A172 (cell line): ENCODE data around the gene KATNAL2. TPM values are rescaled to one million over a fixed set of nuclear protein-coding genes. Genes with fewer than 3 reads are reported as not detected.
A peak's percentile ranks its signal among the peaks of the same experiment; 100 is the strongest.

Source experiments
- DNase-seq: peaks from one replicate; pipeline ENCODE4 v3.0.0-alpha.2; 2015; ENCODE audit warnings: low spot score
- total RNA-seq: library from RNA; depleted of rRNA; stranded (reverse); fragments of >200 nt; shearing (Covaris generic); gene quantifications from 2 replicates; pipeline ENCODE4 v1.2.3, GENCODE V29; 2014; rRNA removed

KATNAL2 gene
- total RNA-seq, 1 experiment from 2014 or later, result 3.7 TPM

- peak; percentile 22 for DNase-seq
Measured at GRCh38 chr18:47110492-47111274, 193.3 kb downstream of the KATNAL2 start.

DNA sequence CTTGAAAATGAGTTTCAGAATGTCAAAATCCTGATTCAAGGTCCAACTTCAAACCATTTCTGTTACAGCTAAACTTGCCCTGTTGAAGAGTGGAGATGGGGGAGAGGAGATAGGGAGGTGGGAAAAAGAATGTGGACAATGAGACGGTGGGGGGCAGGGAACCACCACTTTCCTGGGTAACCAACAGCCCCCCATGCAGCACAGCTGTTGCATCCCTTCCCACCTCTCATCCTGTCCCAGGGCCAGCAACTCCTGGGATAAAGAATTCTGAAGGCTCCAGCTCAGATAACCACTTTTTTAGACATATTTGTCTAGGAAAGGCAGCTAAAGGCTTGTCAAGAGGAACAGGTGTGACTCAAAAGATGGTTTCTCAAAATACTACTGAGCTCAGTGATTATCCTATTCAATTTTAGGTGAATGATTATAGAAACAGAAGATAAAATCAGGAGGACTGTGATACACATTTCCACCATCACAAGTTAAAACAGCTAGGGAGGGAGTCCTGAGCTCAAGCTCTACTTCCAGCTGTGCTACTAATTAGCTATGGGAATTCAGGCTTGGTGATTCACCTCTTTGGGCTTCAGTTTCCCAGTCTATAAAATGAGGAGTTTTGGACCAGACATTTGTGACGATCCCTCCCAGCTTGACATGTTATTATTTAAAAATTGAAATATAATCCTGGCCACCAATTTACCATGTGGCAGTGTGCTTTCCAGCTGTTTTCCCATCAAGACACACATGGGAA, 196.6 kb downstream of the KATNAL2 start:
- peak; percentile 45 for DNase-seq

- no peak for DNase-seq
Measured at GRCh38 chr18:47115205-47115604, 197.8 kb downstream of the KATNAL2 start.

DNA sequence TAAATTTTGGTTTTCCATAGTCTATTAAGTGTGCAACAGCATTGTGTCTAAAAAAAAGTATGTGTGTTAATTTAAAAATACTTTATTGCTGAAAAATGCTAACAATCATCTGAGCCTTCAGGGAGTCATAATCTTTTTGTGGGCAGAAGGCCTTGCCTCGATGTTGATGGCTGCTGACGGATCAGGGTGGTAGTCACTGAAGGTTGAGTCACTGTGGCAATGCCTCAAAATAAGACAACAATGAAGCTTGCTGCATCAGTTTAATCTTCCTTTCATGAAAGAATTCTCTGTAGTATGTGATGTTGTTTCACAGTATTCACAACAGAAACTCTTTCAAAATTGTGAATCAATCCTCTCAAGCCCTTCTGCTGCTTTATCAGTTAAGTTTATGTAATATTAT, 201.6 kb downstream of the KATNAL2 start:
- peak; percentile 13 for DNase-seq

- no peak for DNase-seq
Measured at GRCh38 chr18:47120428-47120827, 203.0 kb downstream of the KATNAL2 start.

- no peak for DNase-seq
Measured at GRCh38 chr18:47121146-47121545, 203.7 kb downstream of the KATNAL2 start.

DNA sequence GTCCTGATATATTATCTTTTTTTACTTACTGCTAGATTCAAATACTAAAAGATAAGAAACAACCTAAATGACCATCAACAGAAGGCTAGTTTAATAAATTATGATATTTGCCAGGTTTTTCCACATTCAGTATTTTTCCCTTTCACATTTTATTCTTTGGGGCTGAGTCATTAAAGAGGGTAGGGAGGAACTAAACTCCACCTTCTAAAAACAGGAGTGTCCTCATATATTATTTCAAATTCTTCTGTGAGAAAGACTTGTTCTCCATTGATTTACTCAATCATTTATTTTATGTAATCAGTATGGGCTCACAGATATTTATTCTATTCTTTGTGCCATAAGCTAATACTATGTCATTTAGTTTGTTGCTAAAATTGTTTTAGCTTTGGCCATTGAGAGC, 223.9 kb downstream of the KATNAL2 start:
- no peak for DNase-seq

GRCh38 chr18:47143153-47143552, 225.8 kb downstream of the KATNAL2 start:
- DNase-seq, result no peak

DNA sequence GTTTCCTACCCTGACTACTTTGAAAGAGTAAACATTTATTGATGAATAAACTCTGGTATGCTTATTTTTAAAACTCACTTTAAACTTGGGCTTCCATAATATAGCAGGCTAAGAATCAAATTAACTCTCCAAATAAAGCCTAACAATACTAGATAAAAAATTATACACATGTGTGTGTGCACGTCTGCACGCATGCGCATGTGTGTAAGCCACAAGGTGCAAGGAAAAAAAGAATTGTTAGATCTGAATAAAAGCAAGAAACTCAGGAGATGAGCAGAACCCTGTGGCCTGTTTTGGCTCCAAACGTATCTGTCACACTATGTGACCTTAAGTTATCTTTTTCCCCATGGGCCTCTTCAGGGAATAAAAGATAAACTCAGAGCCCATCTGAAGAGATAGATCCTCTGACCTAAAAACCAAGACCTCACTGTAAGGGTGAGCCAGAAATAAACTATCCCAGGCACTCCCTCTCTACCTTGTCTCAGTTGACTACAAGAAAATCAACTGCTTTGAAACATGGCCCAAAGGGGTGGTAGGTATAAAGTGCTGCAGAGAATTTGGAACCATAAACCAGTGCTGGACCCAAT, 226.6 kb downstream of the KATNAL2 start:
- DNase-seq, result no peak

DNA sequence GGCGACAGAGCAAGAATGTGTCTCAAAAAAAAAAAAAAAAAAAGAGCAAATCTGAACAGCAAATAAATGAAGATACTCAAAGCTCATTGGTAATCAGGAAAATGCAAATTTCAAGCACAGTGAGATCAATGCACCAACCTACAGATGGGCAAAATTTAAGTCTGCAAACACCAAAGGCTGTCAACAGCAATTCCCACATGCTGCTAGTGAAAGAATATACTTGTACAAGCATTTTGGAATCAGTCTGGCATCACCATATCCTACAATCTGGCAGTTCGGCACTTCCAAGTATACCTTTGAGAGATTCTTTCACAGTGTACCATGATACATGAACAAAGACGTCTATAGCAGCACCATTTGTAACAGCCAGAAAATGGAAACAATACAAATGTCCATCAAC, 228.8 kb downstream of the KATNAL2 start:
- no peak for DNase-seq

GRCh38 chr18:47149457-47150028, 232.1 kb downstream of the KATNAL2 start:
- DNase-seq, result no peak

DNA sequence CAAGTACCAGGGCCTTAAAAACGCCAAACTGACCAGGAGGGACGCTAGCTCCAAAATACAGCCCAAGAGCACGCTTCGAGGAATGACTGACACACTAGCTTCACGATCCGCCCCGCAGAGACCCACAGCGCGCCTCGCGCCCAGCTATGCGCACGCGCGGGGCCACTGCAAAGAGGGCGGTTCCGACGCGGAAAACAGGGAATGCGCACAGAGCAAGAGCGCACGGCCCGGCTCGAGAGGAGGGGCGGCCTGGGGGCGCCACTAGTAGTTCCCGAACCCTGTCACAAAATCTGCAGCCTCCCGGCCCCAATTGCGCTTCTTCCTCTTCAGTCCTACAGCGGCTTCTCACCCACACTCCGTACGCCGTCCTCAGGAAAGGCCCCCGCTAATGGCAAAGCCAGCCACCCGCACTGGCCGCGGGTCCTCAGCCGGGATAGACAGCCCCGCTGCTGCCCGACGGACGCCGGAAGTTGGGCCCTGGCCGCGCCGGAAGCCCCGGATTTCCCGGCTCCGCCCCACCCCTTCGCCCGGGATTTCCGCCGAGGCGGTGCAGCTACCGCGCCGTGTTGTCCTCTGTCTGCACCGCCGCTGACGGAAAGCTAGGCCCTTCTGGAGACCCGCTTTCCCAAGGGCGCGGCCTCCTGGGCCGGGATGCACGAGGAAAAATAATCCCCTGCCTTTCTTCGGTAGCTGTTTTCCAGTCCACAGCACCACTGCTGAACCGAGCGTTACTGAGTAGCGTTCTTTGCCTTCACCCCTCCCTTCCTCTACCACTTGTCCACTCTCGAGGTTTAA, 232.8 kb downstream of the KATNAL2 start, which contains the start of gene HDHD2:
TSS of gene HDHD2 (minus strand) at position 472 of the 795 bp plus-strand sequence. CDS start 14,061 bp downstream, outside the sequence.
- peak; percentile 46 for DNase-seq

DNA sequence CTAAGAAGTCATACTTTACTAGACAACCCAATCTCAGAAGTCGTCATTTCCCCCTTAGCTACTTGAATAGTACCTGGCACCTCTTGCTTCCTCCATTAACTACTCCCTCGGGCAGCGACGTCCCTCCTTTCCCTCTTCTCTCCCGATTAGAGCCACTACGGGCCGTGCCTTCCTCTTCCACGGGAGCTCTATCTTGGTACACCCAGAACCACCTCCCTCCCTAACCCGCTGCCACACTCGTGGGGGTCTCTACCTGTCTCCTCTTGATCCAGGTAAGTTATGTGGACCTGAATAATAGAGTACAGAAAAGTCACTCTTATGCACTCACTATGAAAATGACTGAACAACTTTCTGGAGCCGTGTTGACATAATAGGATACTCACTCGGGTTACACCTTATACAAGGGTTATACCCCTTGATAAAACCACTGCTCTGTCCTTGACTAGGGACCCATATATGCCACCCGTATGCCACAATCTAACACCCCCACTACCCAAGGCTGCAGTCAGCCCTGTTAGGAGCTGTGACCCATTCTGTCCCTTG, 233.5 kb downstream of the KATNAL2 start:
- peak; percentile 19 for DNase-seq

GRCh38 chr18:47151439-47151838, 234.0 kb downstream of the KATNAL2 start:
- DNase-seq, result no peak

Other genes starting within 250 kb of the KATNAL2 start
- not detected in 2 replicates for gene ST8SIA5, start 160.5 kb upstream of the KATNAL2 start, total RNA-seq
- gene PIAS2, start 95 bp upstream of the KATNAL2 start, total RNA-seq, result 17.5 and 18.8 TPM in 2 replicates
- gene ELOA2, start 118.0 kb downstream of the KATNAL2 start, total RNA-seq, result not detected in 2 replicates
- gene HDHD2, start 232.9 kb downstream of the KATNAL2 start, total RNA-seq, result 18.2 and 22.3 TPM in 2 replicates